Epithelial cell of proximal tubule (primary cell): ENCODE measurements around the gene SHROOM2. TPM values are rescaled to one million over a fixed set of nuclear protein-coding genes. Genes with fewer than 3 reads are reported as not detected.

Experiments used
- DNase-seq: peaks from one replicate; pipeline ENCODE4 v3.0.0-alpha.2; 2011; ENCODE audit warnings: low read depth
- H3K4me3 ChIP-seq: 2 replicates; pipeline ENCODE4 v1.5.1; 2011; ENCODE audit warnings: low read depth, mild to moderate bottlenecking, low read length
- CTCF ChIP-seq: conservative IDR thresholded peaks from 2 replicates; pipeline ENCODE4 v1.5.1; 2012; ENCODE audit warnings: low read depth, mild to moderate bottlenecking, low read length
- total RNA-seq: library from RNA; depleted of rRNA; stranded (reverse); fragments of >200 nt; gene quantifications from 2 replicates; pipeline ENCODE4 v1.2.3, GENCODE V29; 2015

SHROOM2 gene
- total RNA-seq = 4.8 and 8.9 TPM in 2 replicates

- H3K4me3 ChIP-seq = peak within 1 kb of the TSS; percentile 66
- no peak for DNase-seq
- TF ChIP-seq CTCF = no peak
Measured at GRCh38 chrX:9785944-9786797, at the start of gene SHROOM2. Gene SHROOM2 (plus strand): TSS chrX:9786429. CDS start chrX:9786546, 117 bp downstream.

- H3K4me3 ChIP-seq = no peak overlapping the region
- TF ChIP-seq CTCF = no peak
- no peak for DNase-seq
Measured at GRCh38 chrX:9737363-9737762, 48.9 kb upstream of the SHROOM2 start.

- H3K4me3 ChIP-seq = no peak overlapping the region
- no peak for DNase-seq
- no peak for TF ChIP-seq CTCF
Measured at GRCh38 chrX:9738151-9738550, 48.1 kb upstream of the SHROOM2 start.

GRCh38 chrX:9739130-9739529, 47.1 kb upstream of the SHROOM2 start:
- H3K4me3 ChIP-seq = no peak overlapping the region
- no peak for DNase-seq
- no peak for TF ChIP-seq CTCF

GRCh38 chrX:9745417-9746115, 40.7 kb upstream of the SHROOM2 start:
- TF ChIP-seq CTCF = no peak
- no peak for DNase-seq
- H3K4me3 ChIP-seq = no peak overlapping the region

GRCh38 chrX:9746148-9746888, 39.9 kb upstream of the SHROOM2 start:
- TF ChIP-seq CTCF = no peak
- H3K4me3 ChIP-seq = no peak overlapping the region
- DNase-seq = no peak
